DOHH2 (cell line): ENCODE results near the gene GMEB1.
"Not testable (repeated sequence)": the region's sequence is repeated elsewhere in the genome, so short reads cannot be mapped to it uniquely, and the experiment has no call there.

ENCODE experiments used
- H3F3A ChIP-seq: fragments of 200-600 bp; sonication (generic), shearing (Covaris generic); 2 replicates; pipeline ENCODE4 v1.6.0; 2016; ENCODE audit warnings: antibody characterized with exemption, mild to moderate bottlenecking; ENCODE audit not compliant: control insufficient read depth, insufficient read depth
- H3K27ac ChIP-seq: fragments of 200-600 bp; sonication (generic); 2 replicates; pipeline ENCODE4 v1.5.1; 2014; ENCODE audit warnings: low read depth, mild to moderate bottlenecking, low read length, moderate library complexity
- H3K27me3 ChIP-seq: fragments of 200-600 bp; sonication (generic); 2 replicates; pipeline ENCODE4 v1.6.1; 2014; ENCODE audit warnings: mild to moderate bottlenecking, low read length, mixed read lengths; ENCODE audit not compliant: control insufficient read depth
- H3K36me3 ChIP-seq: fragments of 200-600 bp; sonication (generic); 2 replicates; pipeline ENCODE4 v1.6.1; 2014; ENCODE audit warnings: mild to moderate bottlenecking, low read length, moderate library complexity, mixed read lengths; ENCODE audit not compliant: control insufficient read depth
- H3K4me1 ChIP-seq: fragments of 200-600 bp; sonication (generic); 2 replicates; pipeline ENCODE4 v1.6.1; 2014; ENCODE audit warnings: mild to moderate bottlenecking, low read length, mixed read lengths; ENCODE audit not compliant: control insufficient read depth
- H3K4me2 ChIP-seq: fragments of 200-600 bp; sonication (generic); 2 replicates; pipeline ENCODE4 v1.6.0; 2014; ENCODE audit warnings: mild to moderate bottlenecking, low read length, moderate library complexity
- H3K4me3 ChIP-seq: fragments of 200-600 bp; sonication (generic); 2 replicates; pipeline ENCODE4 v1.5.1; 2014; ENCODE audit warnings: mild to moderate bottlenecking, low read length, mixed read lengths
- H3K79me2 ChIP-seq: fragments of 200-600 bp; sonication (generic); 2 replicates; pipeline ENCODE4 v1.6.1; 2014; ENCODE audit warnings: mild to moderate bottlenecking, low read length, mixed read lengths; ENCODE audit not compliant: control insufficient read depth
- H3K9me2 ChIP-seq: fragments of 200-600 bp; sonication (generic); replicated peaks from 2 replicates; pipeline ENCODE4 v1.6.1; 2014; ENCODE audit warnings: mild to moderate bottlenecking, low read length, mixed read lengths; ENCODE audit not compliant: control insufficient read depth
- H3K9me3 ChIP-seq: fragments of 200-600 bp; sonication (generic); 2 replicates; pipeline ENCODE4 v1.6.1; 2014; ENCODE audit warnings: antibody characterized with exemption, low read length, mixed read lengths; ENCODE audit not compliant: control insufficient read depth, insufficient read depth
- H4K20me1 ChIP-seq: fragments of 200-600 bp; sonication (generic); 2 replicates; pipeline ENCODE4 v1.6.0; 2014; ENCODE audit warnings: low read depth, mild to moderate bottlenecking, antibody characterized with exemption, low read length, moderate library complexity; ENCODE audit not compliant: control insufficient read depth, insufficient read depth
- EZH2phosphoT487 ChIP-seq: fragments of 200-600 bp; sonication (generic); IDR thresholded peaks from 2 replicates; pipeline ENCODE4 v1.6.1; 2017; ENCODE audit warnings: borderline replicate concordance, mild to moderate bottlenecking, antibody characterized with exemption, low read length, moderate library complexity, mixed read lengths
- TF ChIP-seq, protein P1 (sequence below): fragments of 200-600 bp; sonication (generic); IDR thresholded peaks from one replicate; pipeline ENCODE4 v1.5.1; 2014; ENCODE audit warnings: antibody characterized with exemption, mild to moderate bottlenecking, low read depth, low read length; ENCODE audit not compliant: poor library complexity, severe bottlenecking

GMEB1 gene

DNA sequence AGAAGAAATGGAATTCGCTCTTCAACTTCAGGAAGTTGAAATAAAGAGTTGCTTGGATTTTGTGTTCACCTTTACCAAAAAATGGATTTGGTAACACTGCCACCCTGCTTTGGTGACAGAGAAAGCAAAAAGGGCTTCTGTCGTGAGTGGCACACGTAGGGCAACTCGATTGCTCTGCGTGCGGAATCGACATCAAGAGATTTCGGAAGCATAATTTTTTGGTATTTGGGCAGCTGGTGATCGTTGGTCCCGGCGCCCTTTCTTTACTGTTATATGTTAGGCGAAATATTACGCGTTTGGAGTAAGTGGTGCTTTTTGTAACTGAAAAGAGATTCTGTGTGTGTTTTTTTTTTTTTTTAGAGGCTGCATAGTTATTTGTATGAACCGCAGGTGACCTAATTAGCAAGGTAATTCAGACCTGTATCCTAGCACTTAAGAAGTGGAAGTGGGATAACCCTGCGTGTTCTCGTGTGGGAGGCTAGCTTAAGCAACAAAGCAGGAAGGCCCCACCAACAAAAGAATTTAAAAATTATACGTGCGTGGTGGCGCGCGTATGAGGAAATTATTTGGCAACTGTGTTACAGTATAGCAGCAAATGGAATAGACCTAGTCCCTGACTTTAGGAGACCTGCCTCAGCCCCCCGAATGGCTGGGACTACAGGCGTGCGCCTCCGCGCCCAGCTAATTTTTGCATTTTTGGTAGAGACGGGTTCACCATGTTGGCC is 19.9 kb upstream of the GMEB1 start, which contains the start of gene RNU11:
RNU11 (plus strand) TSS at position 127 of the 725 bp plus-strand sequence.
- TF ChIP-seq, protein P1, sequence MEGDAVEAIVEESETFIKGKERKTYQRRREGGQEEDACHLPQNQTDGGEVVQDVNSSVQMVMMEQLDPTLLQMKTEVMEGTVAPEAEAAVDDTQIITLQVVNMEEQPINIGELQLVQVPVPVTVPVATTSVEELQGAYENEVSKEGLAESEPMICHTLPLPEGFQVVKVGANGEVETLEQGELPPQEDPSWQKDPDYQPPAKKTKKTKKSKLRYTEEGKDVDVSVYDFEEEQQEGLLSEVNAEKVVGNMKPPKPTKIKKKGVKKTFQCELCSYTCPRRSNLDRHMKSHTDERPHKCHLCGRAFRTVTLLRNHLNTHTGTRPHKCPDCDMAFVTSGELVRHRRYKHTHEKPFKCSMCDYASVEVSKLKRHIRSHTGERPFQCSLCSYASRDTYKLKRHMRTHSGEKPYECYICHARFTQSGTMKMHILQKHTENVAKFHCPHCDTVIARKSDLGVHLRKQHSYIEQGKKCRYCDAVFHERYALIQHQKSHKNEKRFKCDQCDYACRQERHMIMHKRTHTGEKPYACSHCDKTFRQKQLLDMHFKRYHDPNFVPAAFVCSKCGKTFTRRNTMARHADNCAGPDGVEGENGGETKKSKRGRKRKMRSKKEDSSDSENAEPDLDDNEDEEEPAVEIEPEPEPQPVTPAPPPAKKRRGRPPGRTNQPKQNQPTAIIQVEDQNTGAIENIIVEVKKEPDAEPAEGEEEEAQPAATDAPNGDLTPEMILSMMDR: peak; percentile 33
- no peak for TF ChIP-seq EZH2phosphoT487

DNA sequence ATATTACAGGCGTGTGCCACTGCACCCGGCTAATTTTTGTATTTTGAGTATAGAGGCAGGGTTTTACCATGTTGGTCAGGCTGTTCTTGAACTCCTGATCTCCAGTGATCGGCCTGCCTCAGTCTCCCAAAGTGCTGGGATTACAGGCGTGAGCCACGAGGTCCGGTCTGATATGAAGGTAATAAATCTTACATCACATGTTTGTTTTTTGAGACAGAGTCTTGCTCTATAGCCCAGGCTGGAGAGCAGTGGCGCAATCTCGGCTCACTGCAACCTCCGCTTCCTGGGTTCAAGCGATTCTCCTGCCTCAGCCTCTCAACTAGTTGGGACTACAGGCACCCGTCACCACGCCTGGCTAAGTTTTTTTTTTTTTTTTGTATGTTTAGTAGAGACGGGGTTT is 15.5 kb upstream of the GMEB1 start:
- H4K20me1 ChIP-seq, H3K4me3 ChIP-seq: not testable (repeated sequence)

More for the DNA sequence above, 19.9 kb upstream of the GMEB1 start, which contains the start of gene RNU11:
- no peaks in the 10 kb centered on the region for H3K9me2 ChIP-seq
- H3K27ac ChIP-seq: peak within 1 kb of the TSS; percentile 94
- H3K4me3 ChIP-seq: peak within 1 kb of the TSS; percentile 75
- peaks cover under 1% of the 10 kb centered on the region; the same call in 1 of the 2 replicates for H3K36me3 ChIP-seq
- no peaks in the 10 kb centered on the region for H3K9me3 ChIP-seq
- no peaks in the 10 kb centered on the region for H4K20me1 ChIP-seq
- H3K4me1 ChIP-seq: peaks cover 39% of the 10 kb centered on the region
- peaks cover 21% of the 10 kb centered on the region for H3F3A ChIP-seq
- H3K4me2 ChIP-seq: peak within 1 kb of the TSS; percentile 95
- no peaks in the 10 kb centered on the region for H3K27me3 ChIP-seq
- peaks cover 5% of the 10 kb centered on the region; the same call in 1 of the 2 replicates for H3K79me2 ChIP-seq

DNA sequence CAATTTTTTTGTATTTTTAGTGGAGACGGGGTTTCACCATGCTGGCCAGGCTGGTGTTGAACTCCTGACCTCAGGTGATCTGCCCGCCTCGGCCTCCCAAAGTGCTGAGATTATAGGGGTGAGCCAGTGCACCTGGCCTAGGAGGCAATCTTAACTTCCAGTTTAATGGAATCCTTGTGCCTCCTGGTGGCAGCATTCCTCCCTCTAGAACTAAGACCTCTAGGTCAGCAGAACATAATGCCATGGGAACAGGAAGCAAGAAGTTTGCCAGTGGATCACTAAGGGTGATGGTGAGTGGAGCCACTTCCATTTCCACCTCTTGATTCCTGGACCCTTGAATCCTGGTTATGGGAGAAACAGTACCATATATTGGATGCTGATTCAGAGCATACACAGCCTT is 14.7 kb upstream of the GMEB1 start:
- H3K9me3 ChIP-seq, H3K9me2 ChIP-seq, H3K79me2 ChIP-seq, H3K4me3 ChIP-seq, H3F3A ChIP-seq, H3K27me3 ChIP-seq, H3K4me1 ChIP-seq, H3K27ac ChIP-seq, H3K36me3 ChIP-seq, H4K20me1 ChIP-seq, H3K4me2 ChIP-seq: not testable (repeated sequence)

More for the DNA sequence above, 15.5 kb upstream of the GMEB1 start:
- H3K9me2 ChIP-seq, H3K79me2 ChIP-seq, H3K27me3 ChIP-seq, H3K9me3 ChIP-seq, H3K27ac ChIP-seq, H3K4me2 ChIP-seq, H3K36me3 ChIP-seq: not testable (repeated sequence)
- Histone ChIP-seq H3K4me1 (peaks cover 12% of the 10 kb centered on the region), H3F3A (peaks cover 12% of the 10 kb centered on the region)

DNA sequence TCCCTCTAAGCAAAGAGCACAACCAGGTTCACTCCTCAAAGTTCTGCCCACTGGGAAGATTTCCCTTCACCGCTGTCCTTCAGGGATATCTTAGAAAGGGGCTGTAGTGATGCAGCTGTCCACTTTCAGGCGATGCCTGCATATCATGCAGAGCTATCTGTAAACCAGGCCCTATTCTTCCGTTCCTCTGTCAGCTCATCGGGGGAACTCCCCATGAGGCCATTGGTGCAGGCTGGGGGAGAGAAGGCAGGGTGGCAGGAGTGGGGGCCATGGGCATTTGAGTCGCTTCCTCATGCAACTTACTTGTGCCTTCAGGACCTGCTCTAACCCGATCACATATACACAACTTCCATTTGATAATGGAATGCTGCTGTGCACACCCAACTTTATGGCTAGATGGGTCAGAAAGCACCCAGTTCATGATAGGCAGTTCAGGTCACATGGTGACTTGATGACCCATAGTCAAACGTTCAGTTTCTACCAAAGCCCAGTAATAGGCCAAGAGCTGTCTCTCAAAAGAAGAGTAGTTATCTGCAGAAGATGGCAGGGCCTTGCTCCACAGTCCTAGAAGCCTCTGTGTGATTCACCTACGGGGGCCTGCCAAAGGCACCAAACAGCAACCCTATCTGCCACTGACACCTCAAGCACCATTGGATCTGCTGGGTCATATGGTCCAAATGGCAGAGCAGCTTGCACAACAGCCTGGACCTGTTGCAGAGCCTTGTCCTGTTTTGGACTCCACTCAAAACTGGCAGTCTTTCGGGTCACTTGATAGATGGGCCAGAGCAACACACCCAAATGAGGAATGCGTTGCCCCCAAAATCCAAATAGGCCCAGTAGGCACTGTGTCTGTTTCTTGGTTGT is 12.9 kb upstream of the GMEB1 start:
- not testable (repeated sequence) for H3F3A ChIP-seq, H3K36me3 ChIP-seq, H3K4me1 ChIP-seq, H3K27me3 ChIP-seq, H3K27ac ChIP-seq, H4K20me1 ChIP-seq, H3K79me2 ChIP-seq, H3K4me3 ChIP-seq, H3K9me2 ChIP-seq, H3K4me2 ChIP-seq, H3K9me3 ChIP-seq
